Fibroblast of skin of left quadriceps (primary cell): ENCODE measurements around the gene ERBIN.

ENCODE experiments used
- DNase-seq, 2 experiments: peaks; one replicate each; pipeline ENCODE4 v3.0.0-alpha.2; 2013; ENCODE audit warnings: low read depth in 2 of 2

The ERBIN gene

GRCh38 chr5:66130493-66130892 is 204.1 kb downstream of the ERBIN start:
- no peak for DNase-seq
